GM06990 (cell line): ENCODE results near the gene PROX2.

ENCODE experiments used
- DNase-seq: peaks from one replicate; pipeline ENCODE4 v3.0.0-alpha.2; 2011; ENCODE audit not compliant: insufficient read length; ENCODE audit errors: extremely low read depth
- H3K27me3 ChIP-seq: replicated peaks from 2 replicates; pipeline ENCODE4 v1.6.0; 2011; ENCODE audit warnings: low read length; ENCODE audit not compliant: control insufficient read depth, insufficient read depth
- H3K36me3 ChIP-seq: 2 replicates; pipeline ENCODE4 v1.5.1; 2011; ENCODE audit warnings: low read length; ENCODE audit not compliant: control insufficient read depth, insufficient read depth
- H3K4me3 ChIP-seq: replicated peaks from 2 replicates; pipeline ENCODE4 v1.5.1; 2011; ENCODE audit warnings: low read depth, mild to moderate bottlenecking, control low read depth, low read length
- TF ChIP-seq, protein P1 (sequence below): IDR thresholded peaks from 2 replicates; pipeline ENCODE4 v1.5.1; 2011; ENCODE audit warnings: low read length, control low read depth, mild to moderate bottlenecking, inconsistent platforms; ENCODE audit not compliant: insufficient read depth, poor library complexity, severe bottlenecking

PROX2 gene

DNA sequence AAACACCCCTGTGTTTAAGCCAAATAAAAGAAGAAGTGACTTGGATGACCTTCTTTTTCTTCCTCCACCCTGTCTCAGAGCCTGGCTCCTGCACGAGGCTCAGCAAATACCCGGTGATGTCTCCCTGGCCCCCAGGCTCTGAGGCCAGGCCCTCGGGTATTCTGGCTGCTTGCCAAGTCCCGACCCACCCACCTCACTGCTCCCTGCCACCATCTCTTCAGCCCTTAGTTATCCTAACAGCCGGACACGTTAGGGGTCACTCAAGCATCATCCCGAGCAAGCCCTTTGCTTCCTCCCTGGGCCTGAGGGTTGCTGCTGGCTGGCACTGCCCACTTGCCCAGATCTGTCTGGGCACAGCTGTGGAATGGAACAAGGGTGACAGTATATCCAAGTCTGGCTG lies 39.9 kb upstream of the PROX2 start:
- DNase-seq: no peak
- peaks cover 3% of the 10 kb centered on the region for H3K36me3 ChIP-seq
- TF ChIP-seq, protein P1, sequence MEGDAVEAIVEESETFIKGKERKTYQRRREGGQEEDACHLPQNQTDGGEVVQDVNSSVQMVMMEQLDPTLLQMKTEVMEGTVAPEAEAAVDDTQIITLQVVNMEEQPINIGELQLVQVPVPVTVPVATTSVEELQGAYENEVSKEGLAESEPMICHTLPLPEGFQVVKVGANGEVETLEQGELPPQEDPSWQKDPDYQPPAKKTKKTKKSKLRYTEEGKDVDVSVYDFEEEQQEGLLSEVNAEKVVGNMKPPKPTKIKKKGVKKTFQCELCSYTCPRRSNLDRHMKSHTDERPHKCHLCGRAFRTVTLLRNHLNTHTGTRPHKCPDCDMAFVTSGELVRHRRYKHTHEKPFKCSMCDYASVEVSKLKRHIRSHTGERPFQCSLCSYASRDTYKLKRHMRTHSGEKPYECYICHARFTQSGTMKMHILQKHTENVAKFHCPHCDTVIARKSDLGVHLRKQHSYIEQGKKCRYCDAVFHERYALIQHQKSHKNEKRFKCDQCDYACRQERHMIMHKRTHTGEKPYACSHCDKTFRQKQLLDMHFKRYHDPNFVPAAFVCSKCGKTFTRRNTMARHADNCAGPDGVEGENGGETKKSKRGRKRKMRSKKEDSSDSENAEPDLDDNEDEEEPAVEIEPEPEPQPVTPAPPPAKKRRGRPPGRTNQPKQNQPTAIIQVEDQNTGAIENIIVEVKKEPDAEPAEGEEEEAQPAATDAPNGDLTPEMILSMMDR: no peak
- H3K27me3 ChIP-seq: no peaks in the 10 kb centered on the region
- no peak overlapping the region for H3K4me3 ChIP-seq

GRCh38 chr14:74915426-74915825 lies 39.5 kb upstream of the PROX2 start:
- TF ChIP-seq, protein P1: no peak
- DNase-seq: no peak
- no peak overlapping the region for H3K4me3 ChIP-seq
- no peaks in the 10 kb centered on the region for H3K27me3 ChIP-seq
- H3K36me3 ChIP-seq: peaks cover 3% of the 10 kb centered on the region

DNA sequence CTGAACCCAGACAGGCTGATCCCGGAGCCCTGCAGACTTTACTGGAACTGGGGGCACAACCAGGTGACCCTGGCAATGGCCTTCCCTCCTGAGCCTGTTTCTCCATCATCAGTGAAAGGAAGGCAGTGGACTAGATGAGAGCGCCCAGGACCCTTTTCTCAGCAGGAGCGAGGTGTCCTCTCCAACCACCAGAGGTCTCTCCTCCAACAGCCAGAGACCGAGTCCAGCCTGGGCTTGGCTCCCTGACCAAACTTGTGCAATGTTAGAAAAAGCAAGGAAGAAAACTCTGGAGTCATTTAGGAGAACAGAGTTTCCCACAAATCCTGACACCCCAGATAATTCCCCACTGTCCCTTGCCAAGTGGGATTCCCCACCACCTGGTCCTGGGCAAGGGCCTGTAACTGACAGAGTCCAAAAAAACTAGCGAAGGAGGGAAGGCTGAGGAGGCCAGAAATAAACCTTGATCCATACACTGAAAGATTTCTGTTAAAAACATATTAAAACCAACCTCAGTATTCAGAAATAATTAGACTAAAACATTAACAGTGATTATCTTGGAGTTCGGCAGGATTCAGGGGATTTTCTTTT lies 38.1 kb upstream of the PROX2 start:
- TF ChIP-seq, protein P1: peak; percentile 67
- H3K27me3 ChIP-seq: no peaks in the 10 kb centered on the region
- DNase-seq: no peak

DNA sequence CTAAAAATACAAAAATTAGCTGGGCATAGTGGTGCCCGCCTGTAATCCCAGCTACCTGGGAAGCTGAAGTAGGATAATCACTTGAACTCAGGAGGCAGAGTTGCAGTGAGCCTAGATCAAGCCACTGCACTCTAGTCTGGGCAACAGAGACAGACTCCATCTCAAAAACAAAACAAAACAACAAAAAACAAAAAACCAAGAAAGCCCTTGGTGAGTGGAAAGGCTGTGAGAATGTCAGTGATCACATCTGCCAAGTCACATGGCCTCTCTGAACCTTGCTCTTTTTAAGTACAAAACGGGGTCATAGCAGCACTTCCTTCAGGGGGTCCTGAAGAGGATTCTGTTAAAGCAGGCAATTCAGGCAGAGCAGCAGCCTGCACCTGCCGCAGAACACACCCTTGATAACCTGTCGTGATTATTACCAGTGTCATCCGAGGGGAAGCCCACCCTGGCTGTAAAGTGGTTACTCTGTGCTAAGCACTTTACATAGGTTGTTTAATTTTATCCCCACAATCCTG lies 37.5 kb upstream of the PROX2 start:
- Histone ChIP-seq H3K4me3 (no peak overlapping the region), H3K27me3 (no peaks in the 10 kb centered on the region), H3K36me3 (peaks cover 3% of the 10 kb centered on the region)
- DNase-seq: no peak
- TF ChIP-seq, protein P1: no peak

More for the DNA sequence above, 38.1 kb upstream of the PROX2 start:
- Histone ChIP-seq H3K36me3 (peaks cover 3% of the 10 kb centered on the region), H3K4me3 (no peak overlapping the region)

DNA sequence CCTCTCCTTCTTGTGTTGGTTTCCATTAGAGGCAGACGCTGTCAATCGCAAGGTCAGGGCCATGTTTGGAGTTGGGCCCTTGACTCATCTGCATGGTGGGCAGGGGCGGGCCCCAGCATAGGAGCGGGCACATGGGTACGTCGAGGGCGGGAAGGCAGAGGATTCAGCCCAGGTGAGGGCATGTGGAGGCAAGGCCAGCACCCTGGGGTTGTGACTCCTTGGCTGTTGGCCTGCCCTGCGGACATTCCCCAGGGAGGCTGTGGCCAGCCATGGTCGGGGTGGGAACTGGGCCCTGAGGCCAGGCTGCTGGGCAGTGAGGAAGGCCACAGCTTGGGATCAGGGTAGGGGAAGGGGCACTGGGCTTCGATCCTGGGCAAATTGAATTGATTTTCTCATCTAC lies 36.9 kb upstream of the PROX2 start:
- DNase-seq: no peak
- H3K36me3 ChIP-seq: peaks cover 3% of the 10 kb centered on the region
- TF ChIP-seq, protein P1: no peak
- no peak overlapping the region for H3K4me3 ChIP-seq
- H3K27me3 ChIP-seq: no peaks in the 10 kb centered on the region

DNA sequence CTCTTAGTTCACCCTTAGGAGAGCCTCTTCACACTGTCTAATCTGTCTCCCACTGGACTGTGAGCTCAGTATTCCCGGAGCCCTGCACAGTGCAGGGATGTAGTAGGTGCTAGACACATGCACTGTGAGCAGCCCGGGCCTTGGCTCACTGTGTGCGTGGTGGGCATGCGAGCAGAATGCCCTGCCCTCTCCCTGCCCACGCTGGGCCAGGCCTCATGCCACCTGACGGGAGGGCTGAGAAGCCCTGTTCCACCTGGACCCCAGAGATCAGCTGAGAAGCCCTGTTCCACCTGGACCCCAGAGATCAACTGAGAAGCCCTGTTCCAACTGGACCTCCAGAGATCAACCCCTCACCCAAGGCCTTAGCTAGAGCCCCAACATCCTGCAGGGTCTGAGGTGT lies 36.2 kb upstream of the PROX2 start:
- Histone ChIP-seq H3K36me3 (peaks cover 3% of the 10 kb centered on the region), H3K27me3 (no peaks in the 10 kb centered on the region), H3K4me3 (no peak overlapping the region)
- TF ChIP-seq, protein P1: no peak
- no peak for DNase-seq
